A549 (cell line): ENCODE measurements around the gene CACNA1D. TPM values are rescaled to one million over a fixed set of nuclear protein-coding genes. Genes with fewer than 3 reads are reported as not detected.

Source experiments
- ATAC-seq, 2 experiments: fragments of 200-7000 bp in 1 of 2; fragments of >200 bp in 1 of 2; cut with Nextera tagmentation in 1 of 2; cut with Tn5 transposase in 1 of 2; 3 replicates each; pipeline versions ENCODE4 v1.8.0 to v1.9.1; 2018 to 2020; ENCODE audit warnings: mild to moderate bottlenecking in 1 of 2, moderate library complexity in 1 of 2
- CTCF ChIA-PET: fragments of 300-600 bp; sonication (Branson Sonifier 250); formaldehyde crosslinking; extraction: SDS; loops from one replicate; lab custom pipeline; 2021; ENCODE audit warnings: antibody characterized with exemption, inconsistent platforms; lab: Yijun Ruan, JAX
- POLR2A ChIA-PET: fragments of 350-600 bp; formaldehyde crosslinking; extraction: SDS; loops from one replicate; lab custom pipeline; 2021; ENCODE audit warnings: antibody characterized with exemption, inconsistent platforms; lab: Yijun Ruan, JAX
- DNase-seq, 2 experiments: peaks; one replicate each; pipeline versions ENCODE4 v3.0.0 to v3.0.0-alpha.2; 2011 to 2016; ENCODE audit warnings: low read depth in 1 of 2, low spot score in 1 of 2
- FAIRE-seq: peaks from 2 replicates; lab custom pipeline; 2011; peaks lifted over from hg19 to GRCh38; lab: Jason Lieb, UNC
- H3K27ac ChIP-seq, 2 experiments: fragments of >200 bp; sonication (Bioruptor Twin); formaldehyde crosslinking; 3 replicates each; pipeline ENCODE4 v1.5.1; 2016 to 2017
- H3K4me1 ChIP-seq: fragments of >200 bp; sonication (Bioruptor Twin); formaldehyde crosslinking; 3 replicates; pipeline ENCODE4 v1.6.1; 2016
- H3K4me2 ChIP-seq: fragments of >200 bp; sonication (Bioruptor Twin); formaldehyde crosslinking; 3 replicates; pipeline ENCODE4 v1.6.1; 2016
- H3K4me3 ChIP-seq: fragments of >200 bp; sonication (Bioruptor Twin); formaldehyde crosslinking; 3 replicates; pipeline ENCODE4 v1.5.1; 2016
- H3K9me3 ChIP-seq: fragments of >200 bp; sonication (Bioruptor Twin); formaldehyde crosslinking; 3 replicates; pipeline ENCODE4 v1.6.1; 2016
- BCL3 ChIP-seq: fragments of >200 bp; sonication (Bioruptor Twin); formaldehyde crosslinking; IDR thresholded peaks from 3 replicates; pipeline ENCODE4 v1.6.1; 2016
- CHD2 ChIP-seq: fragments of 150-350 bp; IDR thresholded peaks from 2 replicates; pipeline ENCODE4 v1.6.1; 2014; ENCODE audit warnings: low read length; ENCODE audit not compliant: partially characterized antibody
- CHD4 ChIP-seq: fragments of 200-600 bp; sonication (generic); IDR thresholded peaks from 2 replicates; pipeline ENCODE4 v1.6.1; 2016; ENCODE audit warnings: antibody characterized with exemption, mild to moderate bottlenecking, borderline replicate concordance
- EHMT2 ChIP-seq: fragments of 200-600 bp; sonication (generic); IDR thresholded peaks from 2 replicates; pipeline ENCODE4 v1.6.1; 2016; ENCODE audit warnings: antibody characterized with exemption, low read depth, mild to moderate bottlenecking, moderate library complexity
- ELK1 ChIP-seq: fragments of 150-350 bp; IDR thresholded peaks from 2 replicates; pipeline ENCODE4 v1.6.1; 2014; ENCODE audit warnings: low read depth, mild to moderate bottlenecking, low read length
- FOXS1 ChIP-seq: fragments of 250-450 bp; sonication (Bioruptor Pico); IDR thresholded peaks from 2 replicates; pipeline ENCODE4 v1.5.0; 2020; ENCODE audit warnings: mild to moderate bottlenecking, moderate library complexity
- HDAC2 ChIP-seq: fragments of 200-600 bp; sonication (generic); IDR thresholded peaks from 2 replicates; pipeline ENCODE4 v1.6.1; 2016
- HOXA7 ChIP-seq: fragments of 250-450 bp; sonication (Bioruptor Pico); IDR thresholded peaks from 2 replicates; pipeline ENCODE4 v1.5.0; 2020; ENCODE audit warnings: mild to moderate bottlenecking, moderate library complexity
- HOXB13 ChIP-seq: fragments of 250-450 bp; sonication (Bioruptor Pico); IDR thresholded peaks from 2 replicates; pipeline ENCODE4 v1.5.0; 2020; ENCODE audit warnings: low read depth, mild to moderate bottlenecking, moderate library complexity
- JUN ChIP-seq, 2 experiments: fragments of >200 bp; sonication (Bioruptor Twin); formaldehyde crosslinking; IDR thresholded peaks; 2 replicates in 1 of 2; 3 replicates in 1 of 2; pipeline ENCODE4 v1.6.1; 2016 to 2017
- JUNB ChIP-seq: fragments of >200 bp; sonication (Bioruptor Twin); formaldehyde crosslinking; IDR thresholded peaks from 2 replicates; pipeline ENCODE4 v1.6.1; 2016
- KDM1A ChIP-seq: fragments of 200-600 bp; sonication (generic); IDR thresholded peaks from 2 replicates; pipeline ENCODE4 v1.6.1; 2016; ENCODE audit warnings: low read depth, mild to moderate bottlenecking
- KDM5A ChIP-seq: fragments of 200-600 bp; sonication (generic); IDR thresholded peaks from 2 replicates; pipeline ENCODE4 v1.6.1; 2016; ENCODE audit warnings: antibody characterized with exemption, mild to moderate bottlenecking
- MAFK ChIP-seq: fragments of 450-650 bp; IDR thresholded peaks from 2 replicates; pipeline ENCODE4 v1.6.1; 2014; ENCODE audit not compliant: partially characterized antibody
- MAX ChIP-seq: IDR thresholded peaks from 2 replicates; pipeline ENCODE4 v1.6.1; 2012
- MAZ ChIP-seq: fragments of 150-350 bp; IDR thresholded peaks from 2 replicates; pipeline ENCODE4 v1.6.1; 2014; ENCODE audit warnings: antibody characterized with exemption, low read depth, low read length, borderline replicate concordance
- MYC ChIP-seq: IDR thresholded peaks from 2 replicates; pipeline ENCODE4 v1.6.1; 2012; ENCODE audit warnings: mild to moderate bottlenecking, inconsistent platforms, low read length, improper control_type of control experiment, borderline replicate concordance
- NFE2L2 ChIP-seq: fragments of 150-350 bp; conservative IDR thresholded peaks from 2 replicates; pipeline ENCODE4 v1.6.1; 2014; ENCODE audit warnings: low read length
- NR3C1 ChIP-seq: fragments of >200 bp; sonication (Bioruptor Twin); formaldehyde crosslinking; IDR thresholded peaks from 3 replicates; pipeline ENCODE4 v1.6.1; 2017
- PBX3 ChIP-seq: IDR thresholded peaks from 2 replicates; pipeline ENCODE4 v1.6.1; 2012
- PHF8 ChIP-seq: fragments of 200-600 bp; sonication (generic); IDR thresholded peaks from 2 replicates; pipeline ENCODE4 v1.6.1; 2016; ENCODE audit warnings: low read depth, mild to moderate bottlenecking, antibody characterized with exemption, moderate library complexity, borderline replicate concordance
- POLR2A ChIP-seq: IDR thresholded peaks from 2 replicates; pipeline ENCODE4 v1.6.1; 2012; ENCODE audit warnings: mild to moderate bottlenecking, low read length
- POLR2AphosphoS2 ChIP-seq: conservative IDR thresholded peaks from 2 replicates; pipeline ENCODE4 v1.6.1; 2012; ENCODE audit warnings: low read length, improper control_type of control experiment, inconsistent platforms
- RAD21 ChIP-seq, 2 experiments: fragments of >200 bp in 1 of 2; sonication (Bioruptor Twin) in 1 of 2; formaldehyde crosslinking in 1 of 2; IDR thresholded peaks in 1 of 2; conservative IDR thresholded peaks in 1 of 2; 2 replicates in 1 of 2; 3 replicates in 1 of 2; pipeline ENCODE4 v1.6.1; 2012 to 2018; ENCODE audit warnings: inconsistent platforms in 1 of 2
- RCOR1 ChIP-seq: fragments of 150-350 bp; IDR thresholded peaks from 2 replicates; pipeline ENCODE4 v1.6.1; 2014; ENCODE audit warnings: antibody characterized with exemption, low read length, low read depth
- RNF2 ChIP-seq: fragments of 200-600 bp; sonication (generic); IDR thresholded peaks from 2 replicates; pipeline ENCODE4 v1.6.1; 2016; ENCODE audit warnings: low read depth, mild to moderate bottlenecking, antibody characterized with exemption, moderate library complexity, borderline replicate concordance
- SMC3 ChIP-seq: fragments of >200 bp; sonication (Bioruptor Twin); formaldehyde crosslinking; IDR thresholded peaks from 3 replicates; pipeline ENCODE4 v1.6.1; 2018; ENCODE audit warnings: inconsistent platforms
- SREBF2 ChIP-seq: fragments of 450-650 bp; IDR thresholded peaks from 2 replicates; pipeline ENCODE4 v1.6.1; 2014; ENCODE audit warnings: mild to moderate bottlenecking, moderate library complexity
- TFCP2L1 ChIP-seq: fragments of 250-450 bp; sonication (Bioruptor Pico); IDR thresholded peaks from 2 replicates; pipeline ENCODE4 v1.5.0; 2021; ENCODE audit warnings: mild to moderate bottlenecking
- USF2 ChIP-seq: fragments of 450-650 bp; IDR thresholded peaks from 2 replicates; pipeline ENCODE4 v1.6.1; 2014; ENCODE audit warnings: antibody characterized with exemption
- ZNF302 ChIP-seq: fragments of 250-450 bp; sonication (Bioruptor Pico); IDR thresholded peaks from 2 replicates; pipeline ENCODE4 v1.9.0; 2021; ENCODE audit warnings: inconsistent platforms, mild to moderate bottlenecking, moderate library complexity
- WGBS: methylation state at CpG from one replicate; pipeline ENCODE4 v1.1.6; 2017; ENCODE audit errors: missing lambda C conversion rate; 5-methylcytosine and 5-hydroxymethylcytosine counted together
- polyA plus RNA-seq, 4 experiments: library from polyadenylated mRNA; depleted of rRNA in 3 of 4; stranded (reverse); fragments of >200 nt; fragmentation: RNase III in 1 of 4; extraction: RNeasy Plus Mini Kit Qiagen cat#74134 plus additional on column Dnase treatment in 1 of 4; gene quantifications; 2 replicates in 3 of 4; 3 replicates in 1 of 4; pipeline ENCODE4 v1.2.3, GENCODE V29; 2011 to 2017

Gene CACNA1D
- polyA plus RNA-seq, 2 of the 4 experiments (the other 2 are of a cell fraction): 1.1 to 10.7 TPM

- TF ChIP-seq MAX (no peak), SMC3 (no peak)
Observed at GRCh38 chr3:53526704-53527055, 32.3 kb downstream of the CACNA1D start (continued).

GRCh38 chr3:53530205-53530604 lies 35.8 kb downstream of the CACNA1D start:
- Histone ChIP-seq H3K4me1 (peaks cover 3% of the 10 kb centered on the region; the same call in 1 of the 3 replicates), H3K4me2 (no peak overlapping the region), H3K27ac (no peak overlapping the region), H3K4me3 (no peak overlapping the region), H3K9me3 (no peaks in the 10 kb centered on the region)
- WGBS: 47% methylated on average over 4 of the region's 4 CpGs
- FAIRE-seq (no peak), DNase-seq (no peak), ATAC-seq (no peak)
- no peak for TF ChIP-seq SREBF2
- no peak for TF ChIP-seq NR3C1
- no peak for TF ChIP-seq TFCP2L1
- TF ChIP-seq PHF8: no peak
- TF ChIP-seq PBX3: no peak
- no peak for TF ChIP-seq JUNB
- TF ChIP-seq POLR2A: no peak
- TF ChIP-seq RNF2: no peak
- no peak for TF ChIP-seq RCOR1
- TF ChIP-seq HDAC2: no peak
- TF ChIP-seq NFE2L2: no peak
- TF ChIP-seq RAD21 (conservative IDR thresholded peaks at IDR 0.05 in 1 of 2, IDR thresholded peaks at IDR 0.05 in 1 of 2): no peak
- no peak for TF ChIP-seq ELK1
- TF ChIP-seq MAX: no peak
- TF ChIP-seq HOXB13 (CRISPR knock-in tag): no peak
- no peak for TF ChIP-seq CHD4
- TF ChIP-seq EHMT2: no peak
- no peak for TF ChIP-seq KDM1A
- no peak for TF ChIP-seq BCL3
- TF ChIP-seq JUN (IDR thresholded peaks at IDR 0.05): no peak
- POLR2A ChIA-PET: no interaction called here
- CTCF ChIA-PET: interaction anchor here (0.9 kb wide), 1 partner anchor 29 kb away, joined by 3 read pairs; no protein-coding TSS in a partner anchor

GRCh38 chr3:53531749-53532148 lies 37.3 kb downstream of the CACNA1D start:
- CTCF ChIA-PET: interaction anchor here (1.1 kb wide), 1 partner anchor 177 kb away, joined by 3 read pairs; no protein-coding TSS in a partner anchor
- POLR2A ChIA-PET: no interaction called here
- FAIRE-seq (no peak), DNase-seq (no peak), ATAC-seq (no peak)
- H3K9me3 ChIP-seq: no peaks in the 10 kb centered on the region
- no peak overlapping the region for H3K4me2 ChIP-seq
- H3K27ac ChIP-seq: no peak overlapping the region
- no peak overlapping the region for H3K4me3 ChIP-seq
- 78% methylated on average over 3 of the region's 3 CpGs for WGBS
- peaks cover 5% of the 10 kb centered on the region; the same call in 1 of the 3 replicates for H3K4me1 ChIP-seq
- TF ChIP-seq FOXS1 (CRISPR knock-in tag) (no peak), MAFK (no peak), RCOR1 (no peak), PBX3 (no peak), BCL3 (no peak), KDM5A (no peak), MYC (no peak), ZNF302 (no peak), CHD2 (no peak), POLR2AphosphoS2 (no peak), MAZ (no peak), PHF8 (no peak), USF2 (no peak), HOXA7 (CRISPR knock-in tag) (no peak)
